ENCODE measurements around the gene BCLAF3. TPM values are rescaled to one million over a fixed set of nuclear protein-coding genes. Genes with fewer than 3 reads are reported as not detected.

Gene BCLAF3
- total and polyA plus RNA-seq, 4 donors = 0.76 to 3.2 (median 1.4) TPM

- H3K4me3 ChIP-seq (ENCODE audit: low read depth in 1 of 3, low read length in 3 of 3) = no peak overlapping the region
- H3K27ac ChIP-seq (ENCODE audit: low read depth in 1 of 2, low read length in 2 of 2) = no peak overlapping the region
- DNase-seq (ENCODE audit: low spot score) = no peak
- no peaks in the 10 kb centered on the region for H3K36me3 ChIP-seq (ENCODE audit: control insufficient read depth in 4 of 4, insufficient read depth in 3 of 4, low read depth in 1 of 4, low read length in 3 of 4)
- no peaks in the 10 kb centered on the region for H3K4me1 ChIP-seq (ENCODE audit: control insufficient read depth in 4 of 4, insufficient read depth in 4 of 4, low read length in 3 of 4)
- TF ChIP-seq FOXA1 (IDR thresholded peaks at IDR 0.05) = no peak
- no peak for TF ChIP-seq NR2F2 (IDR thresholded peaks at IDR 0.05)
- no peak for TF ChIP-seq HNF4G (IDR thresholded peaks at IDR 0.05)
- WGBS = 86% methylated on average over 6 of the region's 6 CpGs
- no peaks in the 10 kb centered on the region for H3K9me3 ChIP-seq (ENCODE audit: control insufficient read depth in 4 of 4, low read length in 3 of 4)
- no peaks in the 10 kb centered on the region for H3K27me3 ChIP-seq (ENCODE audit: control insufficient read depth in 4 of 4, insufficient read depth in 4 of 4, low read length in 3 of 4)
- H3K9ac ChIP-seq (ENCODE audit: low read depth in 1 of 2, low read length in 2 of 2) = no peak overlapping the region
Measured at GRCh38 chrX:19958552-19959486, 32.0 kb downstream of the BCLAF3 start.

DNA sequence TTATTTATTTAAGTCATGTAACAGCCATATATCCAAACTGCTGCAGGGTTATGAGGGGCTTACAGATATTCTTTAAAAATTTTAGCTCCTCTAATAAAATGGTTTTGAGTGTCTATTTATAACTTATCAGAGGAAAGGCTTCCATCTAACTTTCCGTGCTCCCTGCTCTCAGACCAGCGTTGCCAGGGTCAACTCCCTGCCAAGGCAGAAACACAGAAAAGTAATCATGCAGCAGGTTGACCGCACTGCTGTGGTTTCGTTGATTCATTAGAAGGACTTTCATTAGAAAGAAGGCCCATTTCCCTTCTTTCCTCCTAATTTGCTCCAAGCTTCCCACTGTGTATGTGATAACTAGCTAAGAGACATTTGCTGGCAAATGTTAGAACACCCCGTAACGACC, 33.9 kb downstream of the BCLAF3 start:
- Histone ChIP-seq H3K9ac (ENCODE audit: low read depth in 1 of 2, low read length in 2 of 2) (no peak overlapping the region), H3K4me3 (ENCODE audit: low read depth in 1 of 3, low read length in 3 of 3) (no peak overlapping the region), H3K9me3 (ENCODE audit: control insufficient read depth in 4 of 4, low read length in 3 of 4) (no peaks in the 10 kb centered on the region), H3K36me3 (ENCODE audit: control insufficient read depth in 4 of 4, insufficient read depth in 3 of 4, low read depth in 1 of 4, low read length in 3 of 4) (peaks cover 0 to 3% (median 0%) of the 10 kb centered on the region in 4 donors), H3K27me3 (ENCODE audit: control insufficient read depth in 4 of 4, insufficient read depth in 4 of 4, low read length in 3 of 4) (no peaks in the 10 kb centered on the region), H3K4me1 (ENCODE audit: control insufficient read depth in 4 of 4, insufficient read depth in 4 of 4, low read length in 3 of 4) (no peaks in the 10 kb centered on the region), H3K27ac (ENCODE audit: low read depth in 1 of 2, low read length in 2 of 2) (no peak overlapping the region)
- no peak for DNase-seq (ENCODE audit: low spot score)
- no peak for TF ChIP-seq JUND (IDR thresholded peaks at IDR 0.05)
- TF ChIP-seq EGR1 (IDR thresholded peaks at IDR 0.05; ENCODE audit: low read depth in 2 of 2) = no peak
- TF ChIP-seq ZBTB33 (IDR thresholded peaks at IDR 0.05) = no peak
- TF ChIP-seq HNF4G (IDR thresholded peaks at IDR 0.05) = no peak
- no peak for TF ChIP-seq SP1 (IDR thresholded peaks at IDR 0.05)
- TF ChIP-seq FOXA1 (IDR thresholded peaks at IDR 0.05) = no peak
- TF ChIP-seq NR2F2 (IDR thresholded peaks at IDR 0.05) = no peak
- no peak for TF ChIP-seq FOXA2 (IDR thresholded peaks at IDR 0.05)
- TF ChIP-seq TAF1 (conservative IDR thresholded peaks at IDR 0.05) = no peak
- TF ChIP-seq RAD21 (IDR thresholded peaks at IDR 0.05) = no peak
- 90% methylated on average over 6 of the region's 6 CpGs for WGBS

DNA sequence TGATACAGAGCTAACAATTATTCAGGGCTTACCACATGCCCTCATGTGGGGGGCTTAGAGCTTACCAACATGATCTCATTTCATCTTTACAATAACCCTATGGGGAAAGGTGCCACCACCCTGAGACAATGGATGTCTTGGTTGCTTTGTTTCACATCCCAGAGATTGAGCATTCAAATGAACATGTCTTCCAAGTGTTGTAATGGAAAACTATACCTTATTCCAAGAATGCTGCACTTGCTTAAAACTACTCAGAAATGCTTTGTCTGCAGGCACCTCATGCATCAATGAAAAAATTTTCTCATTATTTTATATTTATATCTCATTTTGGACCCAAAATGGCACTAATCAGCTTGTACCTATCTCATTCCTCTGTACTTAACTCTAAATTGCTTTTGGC, 34.6 kb downstream of the BCLAF3 start:
- Histone ChIP-seq H3K27me3 (ENCODE audit: control insufficient read depth in 4 of 4, insufficient read depth in 4 of 4, low read length in 3 of 4) (no peaks in the 10 kb centered on the region), H3K9ac (ENCODE audit: low read depth in 1 of 2, low read length in 2 of 2) (no peak overlapping the region), H3K27ac (ENCODE audit: low read depth in 1 of 2, low read length in 2 of 2) (no peak overlapping the region), H3K4me3 (ENCODE audit: low read depth in 1 of 3, low read length in 3 of 3) (no peak overlapping the region), H3K4me1 (ENCODE audit: control insufficient read depth in 4 of 4, insufficient read depth in 4 of 4, low read length in 3 of 4) (no peaks in the 10 kb centered on the region), H3K9me3 (ENCODE audit: control insufficient read depth in 4 of 4, low read length in 3 of 4) (no peaks in the 10 kb centered on the region), H3K36me3 (ENCODE audit: control insufficient read depth in 4 of 4, insufficient read depth in 3 of 4, low read depth in 1 of 4, low read length in 3 of 4) (peaks cover 0 to 3% (median 0%) of the 10 kb centered on the region in 4 donors)
- TF ChIP-seq ZBTB33 (IDR thresholded peaks at IDR 0.05) = no peak
- no peak for DNase-seq (ENCODE audit: low spot score)

Measured in liver (tissue), 9 donors.